WTC11 (cell line): ENCODE data around the gene TOM1. TPM values are rescaled to one million over a fixed set of nuclear protein-coding genes. Genes with fewer than 3 reads are reported as not detected.

Experiments used
- AR ChIP-seq: fragments of 250-450 bp; sonication (Bioruptor Pico); IDR thresholded peaks from 2 replicates; pipeline ENCODE4 v1.9.0; 2021; ENCODE audit warnings: mild to moderate bottlenecking
- ERG ChIP-seq: fragments of 250-450 bp; sonication (Bioruptor Pico); IDR thresholded peaks from 2 replicates; pipeline ENCODE4 v1.8.0; 2021; ENCODE audit warnings: mild to moderate bottlenecking
- FOXP4 ChIP-seq: sonication (generic); formaldehyde crosslinking; IDR thresholded peaks from 2 replicates; pipeline ENCODE4 v1.8.0; 2022; ENCODE audit warnings: mild to moderate bottlenecking, missing genetic modification reagents
- HMGA2 ChIP-seq: fragments of 250-450 bp; sonication (Bioruptor Pico); IDR thresholded peaks from 2 replicates; pipeline ENCODE4 v1.4.0; 2021; ENCODE audit warnings: mild to moderate bottlenecking, moderate library complexity
- RELA ChIP-seq: sonication (generic); formaldehyde crosslinking; IDR thresholded peaks from 2 replicates; pipeline ENCODE4 v1.8.1; 2022; ENCODE audit warnings: missing genetic modification reagents, mild to moderate bottlenecking, borderline replicate concordance
- ZNF232 ChIP-seq: sonication (generic); formaldehyde crosslinking; IDR thresholded peaks from 2 replicates; pipeline ENCODE4 v1.8.0; 2022; ENCODE audit warnings: mild to moderate bottlenecking, missing genetic modification reagents
- ZNF263 ChIP-seq: sonication (generic); formaldehyde crosslinking; IDR thresholded peaks from 2 replicates; pipeline ENCODE4 v1.8.1; 2022; ENCODE audit warnings: low read depth, mild to moderate bottlenecking, moderate library complexity, missing genetic modification reagents
- ZNF512 ChIP-seq: sonication (generic); formaldehyde crosslinking; IDR thresholded peaks from 2 replicates; pipeline ENCODE4 v1.8.1; 2022; ENCODE audit warnings: missing genetic modification reagents, borderline replicate concordance
- ZNF532 ChIP-seq: fragments of 250-450 bp; sonication (Bioruptor Pico); IDR thresholded peaks from 2 replicates; pipeline ENCODE4 v1.9.0; 2021; ENCODE audit warnings: mild to moderate bottlenecking, borderline replicate concordance
- total RNA-seq: library from RNA; stranded (reverse); gene quantifications from 3 replicates; pipeline ENCODE4 v1.2.3, GENCODE V29; 2021
- TF ChIP-seq, protein P1 (sequence below): sonication (generic); formaldehyde crosslinking; IDR thresholded peaks from 2 replicates; pipeline ENCODE4 v1.8.1; 2023; ENCODE audit warnings: mild to moderate bottlenecking, moderate library complexity, missing genetic modification reagents
- TF ChIP-seq, protein P2 (sequence below): fragments of 250-450 bp; sonication (Bioruptor Pico); IDR thresholded peaks from 2 replicates; pipeline ENCODE4 v2.1.2; 2022; ENCODE audit warnings: mild to moderate bottlenecking, moderate library complexity

The TOM1 gene
- total RNA-seq, 1 experiment from 2014 or later = 23.5 TPM

DNA sequence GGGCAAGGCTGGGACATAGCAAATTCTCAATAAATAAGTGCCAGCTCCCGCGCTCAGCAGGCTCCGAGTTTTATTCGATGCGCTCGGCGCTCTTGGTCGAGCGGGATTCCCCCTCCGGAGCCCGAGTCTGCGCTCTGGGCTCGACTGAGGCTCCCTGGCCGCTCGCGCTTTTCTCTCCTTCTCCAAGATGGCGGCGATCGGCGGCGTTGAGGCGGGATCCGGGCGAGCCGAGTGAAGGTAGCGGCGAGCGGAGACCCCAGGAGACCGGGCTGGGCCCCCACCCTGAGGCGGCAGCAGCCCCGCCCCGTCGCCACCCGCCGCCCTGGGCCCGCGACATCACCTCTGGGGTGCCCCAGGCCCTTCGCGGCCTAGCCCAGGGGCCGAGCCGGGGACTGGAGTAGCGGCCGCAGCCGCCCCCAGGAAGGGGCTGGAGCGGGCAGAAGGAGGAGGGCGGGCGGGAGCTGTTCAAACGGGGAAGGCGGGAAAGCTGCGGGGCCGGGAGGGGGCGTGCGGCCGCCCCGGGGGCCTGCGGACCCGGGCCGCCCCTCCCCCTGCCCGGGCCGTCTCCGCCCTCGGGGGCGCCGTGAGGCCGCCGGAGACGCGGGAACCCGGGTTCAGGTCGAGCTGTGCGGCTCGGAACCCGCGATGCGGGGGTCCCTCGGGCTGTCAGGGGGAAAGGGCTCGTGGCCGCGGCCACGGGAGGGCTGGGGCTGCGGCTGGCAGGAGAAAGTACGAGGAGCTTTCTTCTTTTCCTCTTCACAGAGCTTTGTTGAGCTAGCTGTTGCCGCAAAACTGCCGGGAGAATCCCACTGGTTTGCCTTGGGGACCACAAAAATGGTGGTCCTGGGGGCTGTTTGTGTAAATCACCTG, 42.1 kb upstream of the TOM1 start, which contains the start of gene HMGXB4 (continued):
- peak; percentile 82 for TF ChIP-seq FOXP4
- no peak for TF ChIP-seq HMGA2 (CRISPR knock-in tag)
- TF ChIP-seq ZNF512 = no peak
- TF ChIP-seq ZNF532 (CRISPR knock-in tag) = no peak
- no peak for TF ChIP-seq ERG (CRISPR knock-in tag)
- no peak for TF ChIP-seq AR
- no peak for TF ChIP-seq RELA (CRISPR knock-in tag)
- TF ChIP-seq, protein P1, sequence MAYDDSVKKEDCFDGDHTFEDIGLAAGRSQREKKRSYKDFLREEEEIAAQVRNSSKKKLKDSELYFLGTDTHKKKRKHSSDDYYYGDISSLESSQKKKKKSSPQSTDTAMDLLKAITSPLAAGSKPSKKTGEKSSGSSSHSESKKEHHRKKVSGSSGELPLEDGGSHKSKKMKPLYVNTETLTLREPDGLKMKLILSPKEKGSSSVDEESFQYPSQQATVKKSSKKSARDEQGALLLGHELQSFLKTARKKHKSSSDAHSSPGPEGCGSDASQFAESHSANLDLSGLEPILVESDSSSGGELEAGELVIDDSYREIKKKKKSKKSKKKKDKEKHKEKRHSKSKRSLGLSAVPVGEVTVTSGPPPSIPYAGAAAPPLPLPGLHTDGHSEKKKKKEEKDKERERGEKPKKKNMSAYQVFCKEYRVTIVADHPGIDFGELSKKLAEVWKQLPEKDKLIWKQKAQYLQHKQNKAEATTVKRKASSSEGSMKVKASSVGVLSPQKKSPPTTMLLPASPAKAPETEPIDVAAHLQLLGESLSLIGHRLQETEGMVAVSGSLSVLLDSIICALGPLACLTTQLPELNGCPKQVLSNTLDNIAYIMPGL (CRISPR knock-in tag) = peak; percentile 99
- TF ChIP-seq, protein P2, sequence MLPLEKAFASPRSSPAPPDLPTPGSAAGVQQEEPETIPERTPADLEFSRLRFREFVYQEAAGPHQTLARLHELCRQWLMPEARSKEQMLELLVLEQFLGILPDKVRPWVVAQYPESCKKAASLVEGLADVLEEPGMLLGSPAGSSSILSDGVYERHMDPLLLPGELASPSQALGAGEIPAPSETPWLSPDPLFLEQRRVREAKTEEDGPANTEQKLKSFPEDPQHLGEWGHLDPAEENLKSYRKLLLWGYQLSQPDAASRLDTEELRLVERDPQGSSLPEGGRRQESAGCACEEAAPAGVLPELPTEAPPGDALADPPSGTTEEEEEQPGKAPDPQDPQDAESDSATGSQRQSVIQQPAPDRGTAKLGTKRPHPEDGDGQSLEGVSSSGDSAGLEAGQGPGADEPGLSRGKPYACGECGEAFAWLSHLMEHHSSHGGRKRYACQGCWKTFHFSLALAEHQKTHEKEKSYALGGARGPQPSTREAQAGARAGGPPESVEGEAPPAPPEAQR (CRISPR knock-in tag) = no peak
- TF ChIP-seq ZNF232 (CRISPR knock-in tag) = no peak
- peak; percentile 56; the same call in 1 of the 2 replicates for TF ChIP-seq ZNF263 (CRISPR knock-in tag)
